ENCODE results near the gene PRDM16.

DNA sequence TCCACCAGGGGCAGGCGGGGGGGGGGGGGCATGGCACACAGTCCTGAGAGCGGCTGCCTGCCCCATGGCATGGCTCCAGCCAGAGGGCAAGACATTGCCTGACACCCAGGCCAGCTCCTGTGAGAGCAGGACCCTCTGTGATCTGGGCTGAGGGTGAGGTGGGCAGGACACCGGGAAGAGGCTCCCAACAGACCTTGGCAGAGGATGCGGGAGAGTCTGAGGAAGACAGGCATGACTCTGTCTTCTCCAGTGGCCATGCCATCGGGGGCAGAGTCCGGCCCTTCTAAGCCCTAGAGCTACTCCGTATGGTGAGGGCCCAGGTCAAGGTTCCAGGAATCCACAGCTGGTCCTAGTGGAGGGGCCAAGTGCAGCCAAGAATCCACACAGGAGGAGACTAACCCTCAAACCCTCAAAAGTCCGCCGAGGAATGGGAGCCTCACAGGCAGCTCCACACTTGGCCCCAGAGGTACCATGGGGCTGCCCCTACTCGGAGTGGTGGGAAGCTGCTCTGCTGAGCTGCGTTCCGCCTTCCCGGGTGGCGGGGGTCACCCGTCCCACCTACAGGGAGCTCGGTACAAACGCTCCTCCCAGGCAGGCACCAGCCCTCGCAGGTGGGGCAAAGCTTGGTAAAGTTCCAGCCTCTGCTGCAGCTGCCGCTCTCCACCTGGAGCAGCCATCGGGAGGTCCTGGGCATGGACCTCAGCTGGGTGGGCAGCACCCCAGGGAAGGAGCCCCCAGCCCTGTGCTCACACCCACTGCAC lies 41.2 kb upstream of the PRDM16 start:
- TF ChIP-seq, protein P1, sequence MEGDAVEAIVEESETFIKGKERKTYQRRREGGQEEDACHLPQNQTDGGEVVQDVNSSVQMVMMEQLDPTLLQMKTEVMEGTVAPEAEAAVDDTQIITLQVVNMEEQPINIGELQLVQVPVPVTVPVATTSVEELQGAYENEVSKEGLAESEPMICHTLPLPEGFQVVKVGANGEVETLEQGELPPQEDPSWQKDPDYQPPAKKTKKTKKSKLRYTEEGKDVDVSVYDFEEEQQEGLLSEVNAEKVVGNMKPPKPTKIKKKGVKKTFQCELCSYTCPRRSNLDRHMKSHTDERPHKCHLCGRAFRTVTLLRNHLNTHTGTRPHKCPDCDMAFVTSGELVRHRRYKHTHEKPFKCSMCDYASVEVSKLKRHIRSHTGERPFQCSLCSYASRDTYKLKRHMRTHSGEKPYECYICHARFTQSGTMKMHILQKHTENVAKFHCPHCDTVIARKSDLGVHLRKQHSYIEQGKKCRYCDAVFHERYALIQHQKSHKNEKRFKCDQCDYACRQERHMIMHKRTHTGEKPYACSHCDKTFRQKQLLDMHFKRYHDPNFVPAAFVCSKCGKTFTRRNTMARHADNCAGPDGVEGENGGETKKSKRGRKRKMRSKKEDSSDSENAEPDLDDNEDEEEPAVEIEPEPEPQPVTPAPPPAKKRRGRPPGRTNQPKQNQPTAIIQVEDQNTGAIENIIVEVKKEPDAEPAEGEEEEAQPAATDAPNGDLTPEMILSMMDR (IDR thresholded peaks at IDR 0.05; ENCODE audit: low read depth, low read length) = no peak
- TF ChIP-seq, protein P2, sequence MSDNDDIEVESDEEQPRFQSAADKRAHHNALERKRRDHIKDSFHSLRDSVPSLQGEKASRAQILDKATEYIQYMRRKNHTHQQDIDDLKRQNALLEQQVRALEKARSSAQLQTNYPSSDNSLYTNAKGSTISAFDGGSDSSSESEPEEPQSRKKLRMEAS (IDR thresholded peaks at IDR 0.05; ENCODE audit: low read depth, low read length) = no peak
- no peak for TF ChIP-seq POLR2A (IDR thresholded peaks at IDR 0.05; ENCODE audit: extremely low read depth, insufficient read length)
